NCI-H2029 treated with DMSO at 0.1 percent for 48 hours (cell line): ENCODE data around the gene GPX5.
"Not testable (repeated sequence)": the region's sequence is repeated elsewhere in the genome, so short reads cannot be mapped to it uniquely, and the experiment has no call there.

Experiments used
- DNase-seq: peaks from one replicate; lab custom pipeline; 2025; lab: John Stamatoyannopoulos, UW

GPX5 gene

DNA sequence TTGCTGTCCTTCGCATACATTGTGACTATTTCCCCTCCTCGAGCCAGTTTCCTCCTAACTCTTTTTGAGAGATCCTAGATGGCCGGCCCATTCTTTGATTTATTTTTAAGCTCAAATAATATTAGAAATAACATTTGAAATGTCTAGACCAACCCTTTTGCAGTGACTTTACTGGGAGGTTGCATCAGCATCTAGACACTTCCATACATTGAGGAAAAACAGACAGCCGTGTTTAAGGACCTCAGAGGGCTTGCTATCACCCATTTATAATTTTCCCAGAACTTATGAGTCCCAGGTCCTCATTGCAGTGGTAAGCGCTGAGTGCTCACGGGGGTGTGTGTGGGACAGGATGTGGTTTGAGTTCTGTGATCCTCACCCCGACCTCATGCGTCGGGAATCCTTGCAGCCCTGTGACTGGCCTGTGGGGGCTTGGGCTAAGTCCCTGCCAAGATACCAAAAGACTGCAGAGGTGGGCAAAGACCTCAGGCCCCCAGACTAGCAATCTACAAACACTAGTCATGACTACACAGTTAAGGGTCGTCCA is at the start of gene GPX5:
Gene GPX5, plus strand, starts transcription at position 386 of the 544 bp plus-strand sequence. Its CDS starts 133 bp downstream, at position 519.
- no peak for DNase-seq

- no peak for DNase-seq
Observed at GRCh38 chr6:28478518-28478917, 47.2 kb upstream of the GPX5 start.

- DNase-seq, result no peak
Observed at GRCh38 chr6:28480253-28480932, 45.3 kb upstream of the GPX5 start.

DNA sequence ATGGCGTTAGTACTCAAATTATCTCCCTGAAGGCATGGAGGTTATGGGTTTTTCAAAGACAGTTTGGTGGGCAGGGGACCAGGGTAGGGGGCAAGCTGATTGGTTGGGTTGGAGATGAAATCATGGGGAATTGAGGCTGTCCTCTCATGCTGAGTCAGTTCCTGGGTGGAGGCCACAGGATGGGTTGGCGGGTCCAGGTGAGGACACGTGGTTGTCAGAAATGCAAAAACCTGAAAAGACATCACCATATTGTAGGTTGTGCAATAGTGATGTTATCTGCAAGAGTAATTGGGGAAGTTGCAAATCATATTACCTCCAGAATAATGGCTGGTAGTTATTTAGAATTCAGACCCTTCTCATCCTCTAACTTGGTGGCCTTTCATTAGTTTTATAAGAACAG is 40.2 kb upstream of the GPX5 start:
- DNase-seq, result no peak

DNA sequence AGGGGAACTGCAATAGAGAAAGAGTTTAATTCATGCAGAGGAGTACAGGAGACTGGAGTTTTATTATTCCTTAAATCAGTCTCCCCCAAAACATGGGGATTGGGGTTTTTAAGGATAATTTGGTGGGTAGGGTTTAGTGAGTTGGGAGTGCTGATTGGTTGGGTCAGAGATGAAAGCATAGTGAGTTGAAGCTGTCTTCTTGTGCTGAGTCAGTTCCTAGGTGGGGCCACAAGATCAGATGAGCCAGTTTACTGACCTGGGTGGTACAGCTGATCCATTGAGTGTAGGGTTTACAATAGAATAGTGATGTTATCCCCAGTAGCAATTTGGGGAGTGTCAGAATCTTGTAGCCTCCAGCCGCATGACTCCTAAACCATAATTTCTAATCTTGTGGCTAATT is 39.1 kb upstream of the GPX5 start:
- no peak for DNase-seq

- no peak for DNase-seq
Observed at GRCh38 chr6:28486988-28487742, 38.5 kb upstream of the GPX5 start.

GRCh38 chr6:28488916-28489365 is 36.7 kb upstream of the GPX5 start:
- DNase-seq, result no peak

GRCh38 chr6:28489366-28490204 is 36.1 kb upstream of the GPX5 start:
- DNase-seq, result no peak

DNA sequence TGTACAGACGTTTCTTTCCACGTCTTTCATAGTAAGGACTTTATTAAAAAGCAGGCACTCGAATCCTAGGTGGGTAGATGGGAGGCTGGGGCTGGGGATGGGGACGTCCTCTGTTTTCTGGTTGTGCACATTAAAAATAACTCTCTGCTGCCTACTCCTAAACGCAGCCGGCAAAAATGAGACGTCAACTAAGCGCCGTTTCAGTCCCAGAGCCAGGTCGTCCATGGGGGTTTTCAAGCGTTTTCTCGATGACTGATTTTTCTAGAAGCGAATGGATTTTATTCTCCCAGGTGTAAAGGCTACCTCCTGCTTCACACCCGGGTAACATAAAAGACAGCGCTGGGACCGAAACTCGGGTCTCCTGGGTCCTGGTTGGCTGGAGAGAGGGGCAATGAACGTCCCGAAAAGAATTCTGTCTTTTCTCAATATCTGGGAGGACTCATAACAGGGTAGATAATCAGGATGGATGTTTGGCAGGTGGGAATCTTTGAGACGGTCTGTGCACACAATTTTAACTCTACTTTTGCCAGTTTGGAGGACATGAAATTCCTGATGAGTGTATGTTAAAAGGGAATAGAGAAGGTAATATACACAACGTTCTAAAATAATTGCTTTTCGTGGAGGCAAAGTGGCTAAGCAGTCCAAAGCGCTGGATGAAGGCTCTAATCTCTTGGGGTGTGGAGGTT is 35.3 kb upstream of the GPX5 start:
- no peak for DNase-seq

DNA sequence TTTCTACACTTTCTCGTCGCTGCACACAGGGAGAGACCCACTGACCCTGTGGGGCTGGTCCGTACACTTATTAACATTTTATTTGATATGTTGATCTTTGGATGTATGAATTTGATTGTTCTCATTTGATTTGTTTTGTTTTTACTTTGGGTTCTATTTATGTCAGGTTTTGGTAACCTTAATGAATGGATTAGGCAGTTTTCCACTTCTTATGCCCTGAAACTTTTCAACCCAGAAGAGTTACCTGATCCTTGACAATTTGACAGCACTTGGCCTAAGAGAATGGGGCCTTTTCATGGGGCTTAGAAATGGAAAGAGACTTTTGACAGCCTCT is 33.7 kb upstream of the GPX5 start:
- DNase-seq, result no peak

GRCh38 chr6:28496099-28496779 is 29.4 kb upstream of the GPX5 start:
- no peak for DNase-seq

DNA sequence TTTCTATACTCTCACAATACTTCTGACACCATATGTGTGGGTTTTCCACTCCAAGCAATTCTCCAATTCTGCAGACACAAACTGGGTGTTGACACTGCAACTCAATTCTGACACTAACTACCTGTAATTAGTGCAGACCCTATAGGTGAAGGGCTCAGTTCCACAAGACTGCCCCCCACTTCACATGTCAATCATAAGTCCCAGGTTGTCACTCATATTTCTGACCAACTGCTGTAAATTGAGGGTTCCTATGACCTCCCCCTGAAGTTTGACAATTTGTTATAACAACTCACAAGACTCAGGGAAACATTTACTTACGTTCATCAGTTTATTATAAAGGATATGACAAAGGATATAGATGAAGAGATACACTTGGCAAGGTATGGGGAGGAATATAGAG is 28.4 kb upstream of the GPX5 start:
- DNase-seq, result no peak

DNA sequence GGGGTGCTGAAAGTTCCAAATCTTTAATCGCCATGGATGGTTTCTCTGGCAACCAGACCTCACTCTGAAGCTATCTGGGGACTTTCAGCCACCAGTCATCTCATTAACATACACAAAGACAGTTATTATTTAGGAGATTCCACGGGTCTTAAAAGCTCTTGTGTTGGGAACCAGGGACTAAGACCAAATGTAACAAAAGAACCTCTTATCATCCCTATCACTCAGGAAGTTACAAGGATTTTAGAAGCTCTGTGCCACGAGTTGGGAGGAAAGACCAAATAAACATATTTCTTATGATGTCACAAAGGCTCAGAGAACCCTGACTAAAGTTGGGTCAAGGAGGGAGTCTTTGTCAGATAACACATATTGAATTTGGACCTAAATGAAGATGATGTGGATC is 27.8 kb upstream of the GPX5 start:
- no peak for DNase-seq

GRCh38 chr6:28501259-28501658 is 24.4 kb upstream of the GPX5 start:
- DNase-seq, result no peak

GRCh38 chr6:28502136-28502535 is 23.5 kb upstream of the GPX5 start:
- not testable (repeated sequence) for DNase-seq

GRCh38 chr6:28502709-28503305 is 22.9 kb upstream of the GPX5 start:
- not testable (repeated sequence) for DNase-seq

GRCh38 chr6:28505733-28506132 is 19.9 kb upstream of the GPX5 start:
- DNase-seq, result no peak

GRCh38 chr6:28506807-28507475 is 18.7 kb upstream of the GPX5 start:
- no peak for DNase-seq

DNA sequence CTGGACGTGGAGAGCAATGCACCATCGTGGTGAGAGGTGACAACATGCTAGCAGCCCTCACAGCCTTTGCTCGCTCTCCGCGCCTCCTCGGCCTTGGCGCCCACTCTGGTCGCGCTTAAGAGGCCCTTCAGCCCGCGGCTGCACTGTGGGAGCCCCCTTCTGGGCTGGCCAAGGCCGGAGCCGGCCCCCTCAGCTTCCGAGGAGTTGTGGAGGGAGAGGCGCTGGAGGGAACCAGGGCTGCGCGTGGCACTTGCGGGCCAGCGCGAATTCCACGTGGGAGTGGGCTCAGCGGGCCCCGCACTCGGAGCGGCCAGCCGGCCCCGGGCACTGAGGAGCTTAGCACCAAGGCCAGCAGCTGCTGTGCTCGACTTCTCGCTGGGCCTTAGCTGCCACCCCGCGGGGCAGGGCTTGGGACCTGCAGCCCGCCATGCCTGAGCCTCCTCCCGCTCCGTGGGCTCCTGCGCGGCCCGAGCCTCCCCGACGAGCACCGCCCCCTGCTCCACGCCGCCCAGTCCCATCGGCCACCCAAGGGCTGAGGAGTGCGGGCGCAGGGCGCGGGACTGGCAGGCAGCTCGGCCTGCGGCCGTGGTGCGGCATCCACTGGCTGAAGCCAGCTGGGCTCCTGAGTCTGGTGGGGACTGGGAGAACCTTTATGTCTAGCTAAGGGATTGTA is 13.9 kb upstream of the GPX5 start:
- DNase-seq, result no peak

- DNase-seq, result not testable (repeated sequence)
Observed at GRCh38 chr6:28512387-28512786, 13.3 kb upstream of the GPX5 start.
